PC-3 (cell line): ENCODE data around the gene RBBP8. TPM values are rescaled to one million over a fixed set of nuclear protein-coding genes. Genes with fewer than 3 reads are reported as not detected.

Experiments used
- ATAC-seq: fragments of 200-7000 bp; cut with Tn5 transposase; 2 replicates; pipeline ENCODE4 v1.9.1; 2020; ENCODE audit warnings: mild to moderate bottlenecking, moderate library complexity
- BruUV-seq: library from RNA; stranded (reverse); fragments of 400-500 nt; replicated peaks from 2 replicates; lab custom pipeline; 2021; lab: Mats Ljungman, UMichigan
- CTCF ChIA-PET: fragments of 300-600 bp; sonication (Branson Sonifier 250); formaldehyde crosslinking; loops from one replicate; lab custom pipeline; 2022; ENCODE audit warnings: antibody characterized with exemption; lab: Charles Lee
- POLR2A ChIA-PET: fragments of 300-600 bp; sonication (Branson Sonifier 250); formaldehyde crosslinking; loops from one replicate; lab custom pipeline; 2022; ENCODE audit warnings: antibody characterized with exemption; ENCODE audit not compliant: unreplicated experiment; lab: Charles Lee
- DNase-seq: peaks from one replicate; pipeline ENCODE4 v3.0.0-alpha.2; 2015
- H2AFZ ChIP-seq: fragments of 300-600 bp; sonication (generic); 2 replicates; pipeline ENCODE4 v1.6.0; 2016; ENCODE audit warnings: antibody characterized with exemption, low read length
- H3F3A ChIP-seq: fragments of 300-600 bp; sonication (generic); one replicate; pipeline ENCODE4 v1.6.0; 2017; ENCODE audit warnings: antibody characterized with exemption, low read length, control low read depth, mild to moderate bottlenecking; ENCODE audit not compliant: unreplicated experiment
- H3K27ac ChIP-seq: fragments of 300-600 bp; sonication (generic); 2 replicates; pipeline ENCODE4 v1.5.1; 2016; ENCODE audit warnings: mild to moderate bottlenecking, low read length
- H3K27me3 ChIP-seq: fragments of 300-600 bp; sonication (generic); 2 replicates; pipeline ENCODE4 v1.6.1; 2016; ENCODE audit warnings: low read length, mixed read lengths
- H3K36me3 ChIP-seq: fragments of 300-600 bp; sonication (generic); 2 replicates; pipeline ENCODE4 v1.6.1; 2016; ENCODE audit warnings: low read depth, mixed run types, low read length, mixed read lengths
- H3K4me1 ChIP-seq: fragments of 300-600 bp; sonication (generic); 2 replicates; pipeline ENCODE4 v1.5.1; 2016; ENCODE audit warnings: low read length; ENCODE audit not compliant: insufficient read depth
- H3K4me2 ChIP-seq: fragments of 300-600 bp; sonication (generic); 2 replicates; pipeline ENCODE4 v1.6.0; 2016; ENCODE audit warnings: low read length
- H3K4me3 ChIP-seq: fragments of 300-600 bp; sonication (generic); 2 replicates; pipeline ENCODE4 v1.5.1; 2016; ENCODE audit warnings: mild to moderate bottlenecking, low read length, mixed read lengths
- H3K79me2 ChIP-seq: fragments of 300-600 bp; sonication (generic); 2 replicates; pipeline ENCODE4 v1.6.1; 2017; ENCODE audit warnings: low read length, mixed read lengths
- H3K9ac ChIP-seq: fragments of 300-600 bp; sonication (generic); 2 replicates; pipeline ENCODE4 v1.6.0; 2016; ENCODE audit warnings: mild to moderate bottlenecking, low read length
- H3K9me2 ChIP-seq: fragments of 300-600 bp; sonication (generic); replicated peaks from 2 replicates; pipeline ENCODE4 v1.6.1; 2016; ENCODE audit warnings: mixed run types, low read length, mixed read lengths
- H3K9me3 ChIP-seq: fragments of 300-600 bp; sonication (generic); 2 replicates; pipeline ENCODE4 v1.6.1; 2016; ENCODE audit warnings: low read length, mixed read lengths
- H4K20me1 ChIP-seq: fragments of 300-600 bp; sonication (generic); 2 replicates; pipeline ENCODE4 v1.6.1; 2016; ENCODE audit warnings: low read length, mixed read lengths
- EZH2 ChIP-seq: fragments of 300-600 bp; sonication (generic); IDR thresholded peaks from one replicate; pipeline ENCODE4 v1.6.1; 2017; ENCODE audit warnings: antibody characterized with exemption, mild to moderate bottlenecking, low read length; ENCODE audit not compliant: unreplicated experiment
- EZH2phosphoT487 ChIP-seq: fragments of 300-600 bp; sonication (generic); IDR thresholded peaks from 2 replicates; pipeline ENCODE4 v1.6.1; 2018; ENCODE audit warnings: mild to moderate bottlenecking, antibody characterized with exemption, low read length, borderline replicate concordance
- intact Hi-C: fragments of 100-400 bp; cut with micrococcal nuclease; formaldehyde crosslinking; loops from 2 replicates; pipeline ENCODE4 v1.9.0; 2023
- total RNA-seq: library from RNA; depleted of rRNA; stranded (reverse); fragments of >200 nt; gene quantifications from 2 replicates; pipeline ENCODE4 v1.2.3, GENCODE V29; 2014
- TF ChIP-seq, protein P1 (sequence below): fragments of 300-600 bp; sonication (generic); conservative IDR thresholded peaks from 2 replicates; pipeline ENCODE4 v1.5.1; 2017; ENCODE audit warnings: antibody characterized with exemption, low read depth, mild to moderate bottlenecking, low read length

Gene RBBP8
- total RNA-seq, 1 experiment from 2014 or later = 31.9 TPM

DNA sequence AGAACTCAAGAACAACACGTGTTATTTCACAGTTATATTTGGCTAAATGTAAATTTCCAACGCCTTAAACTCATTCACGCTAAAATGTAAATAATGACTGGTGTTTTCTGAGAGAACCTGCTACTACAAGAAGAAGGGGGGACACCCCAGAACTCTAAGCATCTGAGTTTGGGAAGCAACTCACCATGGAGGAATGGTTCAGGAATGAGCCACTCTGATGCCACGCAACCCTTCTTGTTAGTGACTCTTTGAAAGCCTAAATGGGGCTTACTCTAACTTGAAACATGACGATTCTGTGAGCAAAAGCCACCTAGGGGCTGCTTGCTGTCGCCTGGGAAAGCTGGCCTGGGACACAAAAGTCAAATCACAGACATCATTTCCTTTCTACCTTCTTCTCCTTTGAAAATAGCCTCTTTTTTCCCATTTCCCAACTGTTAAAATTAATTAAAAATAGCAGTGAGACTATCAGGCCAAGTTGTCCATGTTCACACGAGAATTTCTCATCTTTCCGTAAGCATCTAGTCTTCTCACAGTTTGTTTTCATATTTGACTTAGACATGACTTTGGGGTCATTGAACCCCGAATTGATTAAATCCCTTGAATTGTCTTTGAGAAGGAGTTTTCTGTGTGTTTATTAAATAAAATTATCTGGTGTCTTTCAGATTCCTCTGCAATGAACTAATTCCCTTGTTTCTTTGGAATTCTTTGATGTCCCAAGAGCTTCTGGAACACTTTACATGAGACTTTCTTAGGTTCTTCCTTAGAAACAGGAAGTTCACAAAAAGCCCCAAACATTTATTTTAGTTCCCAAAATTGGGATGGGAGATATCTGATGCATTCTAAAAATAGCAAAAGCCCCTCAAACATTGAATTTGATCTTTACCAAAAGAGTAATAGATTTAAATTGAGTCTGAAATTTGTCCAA, 126.7 kb downstream of the RBBP8 start:
- Histone ChIP-seq H2AFZ (no peak overlapping the region), H3K4me3 (no peak overlapping the region), H3K79me2 (no peaks in the 10 kb centered on the region), H3K36me3 (no peaks in the 10 kb centered on the region), H3K9ac (no peak overlapping the region), H4K20me1 (no peaks in the 10 kb centered on the region), H3F3A (no peaks in the 10 kb centered on the region), H3K27ac (no peak overlapping the region), H3K9me3 (peaks cover 5% of the 10 kb centered on the region; the same call in 1 of the 2 replicates), H3K9me2 (no peaks in the 10 kb centered on the region), H3K4me2 (no peak overlapping the region), H3K27me3 (no peaks in the 10 kb centered on the region), H3K4me1 (no peaks in the 10 kb centered on the region)
- no TSS peak for BruUV-seq
- TF ChIP-seq EZH2 (no peak), EZH2phosphoT487 (no peak)
- ChIA-PET POLR2A (no interaction called here), CTCF (no interaction called here)
- ATAC-seq (no peak), DNase-seq (no peak)
- intact Hi-C loops = no loop called here

DNA sequence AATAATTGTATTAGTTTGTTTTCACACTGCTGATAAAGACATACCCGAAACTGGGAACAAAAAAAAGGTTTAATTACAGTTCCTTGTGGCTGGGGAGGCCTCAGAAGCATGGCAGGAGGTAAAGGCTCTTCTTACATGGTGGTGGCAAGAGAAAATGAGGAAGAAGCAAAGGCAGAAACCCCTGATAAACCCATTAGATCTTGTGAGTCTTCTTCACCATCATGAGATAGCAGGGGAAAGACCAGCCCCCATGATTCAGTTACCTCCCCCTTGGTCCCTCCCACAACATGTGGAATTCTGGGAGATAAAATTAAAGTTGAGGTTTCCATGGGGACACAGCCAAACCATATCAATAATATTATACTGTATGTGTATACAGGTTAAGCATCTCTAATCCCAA, 128.9 kb downstream of the RBBP8 start:
- DNase-seq = no peak
- TF ChIP-seq EZH2phosphoT487 = no peak
- TF ChIP-seq, protein P1, sequence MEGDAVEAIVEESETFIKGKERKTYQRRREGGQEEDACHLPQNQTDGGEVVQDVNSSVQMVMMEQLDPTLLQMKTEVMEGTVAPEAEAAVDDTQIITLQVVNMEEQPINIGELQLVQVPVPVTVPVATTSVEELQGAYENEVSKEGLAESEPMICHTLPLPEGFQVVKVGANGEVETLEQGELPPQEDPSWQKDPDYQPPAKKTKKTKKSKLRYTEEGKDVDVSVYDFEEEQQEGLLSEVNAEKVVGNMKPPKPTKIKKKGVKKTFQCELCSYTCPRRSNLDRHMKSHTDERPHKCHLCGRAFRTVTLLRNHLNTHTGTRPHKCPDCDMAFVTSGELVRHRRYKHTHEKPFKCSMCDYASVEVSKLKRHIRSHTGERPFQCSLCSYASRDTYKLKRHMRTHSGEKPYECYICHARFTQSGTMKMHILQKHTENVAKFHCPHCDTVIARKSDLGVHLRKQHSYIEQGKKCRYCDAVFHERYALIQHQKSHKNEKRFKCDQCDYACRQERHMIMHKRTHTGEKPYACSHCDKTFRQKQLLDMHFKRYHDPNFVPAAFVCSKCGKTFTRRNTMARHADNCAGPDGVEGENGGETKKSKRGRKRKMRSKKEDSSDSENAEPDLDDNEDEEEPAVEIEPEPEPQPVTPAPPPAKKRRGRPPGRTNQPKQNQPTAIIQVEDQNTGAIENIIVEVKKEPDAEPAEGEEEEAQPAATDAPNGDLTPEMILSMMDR = no peak
- no peak for TF ChIP-seq EZH2
- H3K9ac ChIP-seq = no peak overlapping the region
- BruUV-seq = no TSS peak
- ChIA-PET POLR2A (no interaction called here), CTCF (no interaction called here)
- H3K9me2 ChIP-seq = no peaks in the 10 kb centered on the region
- H3K79me2 ChIP-seq = no peaks in the 10 kb centered on the region
- intact Hi-C loops = no loop called here
- no peak overlapping the region for H2AFZ ChIP-seq
- no peak overlapping the region for H3K27ac ChIP-seq
- no peak overlapping the region for H3K4me3 ChIP-seq
- H3F3A ChIP-seq = no peaks in the 10 kb centered on the region
- peaks cover 5% of the 10 kb centered on the region; the same call in 1 of the 2 replicates for H3K9me3 ChIP-seq
- no peak overlapping the region for H3K4me2 ChIP-seq
- H4K20me1 ChIP-seq = no peaks in the 10 kb centered on the region
- H3K4me1 ChIP-seq = no peaks in the 10 kb centered on the region; the same call in 1 of the 2 replicates
- no peaks in the 10 kb centered on the region for H3K27me3 ChIP-seq
- no peak for ATAC-seq
- H3K36me3 ChIP-seq = no peaks in the 10 kb centered on the region

DNA sequence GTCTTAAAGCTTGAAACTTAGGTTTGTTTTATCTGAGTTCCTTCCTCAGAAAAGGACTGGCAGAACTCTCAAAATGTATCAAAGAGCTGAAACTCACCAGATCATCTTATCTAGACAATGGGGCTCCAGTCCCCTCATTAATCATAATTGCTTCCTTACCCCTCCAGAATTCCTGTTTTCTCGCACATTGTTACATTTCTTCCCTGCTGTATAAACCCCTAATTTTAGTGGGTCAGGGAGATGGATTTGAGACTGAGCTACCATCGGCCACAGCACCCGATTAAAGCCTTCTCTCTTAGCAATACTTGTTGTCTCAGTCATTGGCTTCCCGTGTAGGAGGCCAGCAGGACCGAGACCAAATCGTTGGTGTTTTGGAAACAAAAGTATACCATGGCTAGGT, 130.4 kb downstream of the RBBP8 start:
- no peaks in the 10 kb centered on the region for H3K36me3 ChIP-seq
- no peaks in the 10 kb centered on the region; the same call in 1 of the 2 replicates for H3K4me1 ChIP-seq
- DNase-seq (no peak), ATAC-seq (no peak)
- H2AFZ ChIP-seq = no peak overlapping the region
- H3K79me2 ChIP-seq = no peaks in the 10 kb centered on the region
- no peak overlapping the region for H3K27ac ChIP-seq
- H3K4me3 ChIP-seq = no peak overlapping the region
- BruUV-seq = no TSS peak
- H3K9me3 ChIP-seq = peaks cover 5% of the 10 kb centered on the region; the same call in 1 of the 2 replicates
- ChIA-PET POLR2A (no interaction called here), CTCF (no interaction called here)
- TF ChIP-seq EZH2 = no peak
- TF ChIP-seq, protein P1 = no peak
- TF ChIP-seq EZH2phosphoT487 = no peak
- no peaks in the 10 kb centered on the region for H3F3A ChIP-seq
- no peak overlapping the region for H3K4me2 ChIP-seq
- no peaks in the 10 kb centered on the region for H3K9me2 ChIP-seq
- no peaks in the 10 kb centered on the region for H3K27me3 ChIP-seq
- intact Hi-C loops = no loop called here
- no peaks in the 10 kb centered on the region for H4K20me1 ChIP-seq
- H3K9ac ChIP-seq = no peak overlapping the region
